Measurements from ENCODE around the gene CHST3.
"Not testable (repeated sequence)": the region's sequence is repeated elsewhere in the genome, so short reads cannot be mapped to it uniquely, and the experiment has no call there.

CHST3 gene

DNA sequence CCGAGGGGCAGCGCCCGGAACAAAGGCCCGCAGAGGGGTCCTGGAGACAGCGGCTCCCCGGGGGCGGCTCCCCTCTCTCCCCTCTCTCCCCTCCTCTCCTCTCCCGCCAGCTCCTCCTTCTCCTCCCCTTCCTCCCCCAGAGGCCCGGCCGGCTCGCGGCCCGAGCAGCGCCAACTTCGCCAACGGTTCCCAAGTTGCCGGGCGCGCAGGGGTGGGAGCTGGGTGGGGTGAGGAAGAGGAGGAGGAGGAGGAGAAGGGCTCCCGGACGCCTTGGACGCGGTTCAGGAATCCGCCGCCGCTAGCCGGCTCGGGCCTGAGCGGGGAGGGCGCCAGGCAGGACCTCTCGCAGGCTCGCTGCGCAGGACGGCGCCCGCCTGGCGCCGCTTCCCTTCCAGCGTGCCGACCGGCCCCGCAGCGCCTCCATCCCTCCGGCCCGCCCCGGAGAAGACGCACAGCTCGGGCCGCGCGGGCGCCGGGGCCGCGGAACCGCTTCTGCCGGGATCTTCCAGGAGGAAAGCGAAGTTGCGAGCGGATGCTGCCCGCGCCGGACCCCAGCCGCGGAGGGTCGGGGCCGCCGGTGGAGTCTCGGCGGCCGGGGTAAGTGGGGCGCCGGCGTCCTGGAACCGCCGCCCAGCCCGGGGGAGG, at the start of gene CHST3:
CHST3 (plus strand) TSS at position 298 of the 645 bp plus-strand sequence. CDS start 41,448 bp downstream, outside the sequence.
- TF ChIP-seq CTCF (IDR thresholded peaks at IDR 0.05; ENCODE audit: low read depth, low read length, missing control alignments), result no peak
- no peak within 1 kb of the TSS; the same call in 1 of the 2 replicates for H3K4me3 ChIP-seq (ENCODE audit: low read depth, low read length)
- DNase-seq (ENCODE audit: low read depth), result no peak

- no peak overlapping the region for H3K4me3 ChIP-seq (ENCODE audit: low read depth, low read length)
- no peak for DNase-seq (ENCODE audit: low read depth)
- TF ChIP-seq CTCF (IDR thresholded peaks at IDR 0.05; ENCODE audit: low read depth, low read length, missing control alignments), result no peak
These were observed 47.4 kb upstream of the CHST3 start for GRCh38 chr10:71916827-71917226.

DNA sequence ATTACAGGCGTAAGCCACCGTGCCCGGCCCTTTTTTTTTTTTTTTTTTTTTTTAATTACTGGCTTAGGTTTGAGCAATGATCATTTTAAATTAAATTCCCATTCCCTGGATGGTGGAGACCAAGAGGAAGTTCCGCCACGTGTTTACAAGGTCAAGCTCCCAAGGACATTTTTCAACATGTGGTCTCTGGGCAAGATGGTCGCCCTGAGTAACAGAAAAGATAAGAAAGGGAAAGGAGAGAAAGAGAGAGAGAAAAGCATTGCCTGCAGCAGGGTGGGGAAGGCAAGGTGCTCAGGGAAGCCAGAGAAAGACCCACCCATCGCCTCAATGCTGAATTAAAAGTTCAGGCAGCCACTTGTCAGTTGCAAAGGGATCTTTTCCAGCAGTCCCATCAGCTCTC, 45.2 kb upstream of the CHST3 start:
- TF ChIP-seq CTCF (IDR thresholded peaks at IDR 0.05; ENCODE audit: low read depth, low read length, missing control alignments), result no peak
- no peak overlapping the region for H3K4me3 ChIP-seq (ENCODE audit: low read depth, low read length)
- no peak for DNase-seq (ENCODE audit: low read depth)

DNA sequence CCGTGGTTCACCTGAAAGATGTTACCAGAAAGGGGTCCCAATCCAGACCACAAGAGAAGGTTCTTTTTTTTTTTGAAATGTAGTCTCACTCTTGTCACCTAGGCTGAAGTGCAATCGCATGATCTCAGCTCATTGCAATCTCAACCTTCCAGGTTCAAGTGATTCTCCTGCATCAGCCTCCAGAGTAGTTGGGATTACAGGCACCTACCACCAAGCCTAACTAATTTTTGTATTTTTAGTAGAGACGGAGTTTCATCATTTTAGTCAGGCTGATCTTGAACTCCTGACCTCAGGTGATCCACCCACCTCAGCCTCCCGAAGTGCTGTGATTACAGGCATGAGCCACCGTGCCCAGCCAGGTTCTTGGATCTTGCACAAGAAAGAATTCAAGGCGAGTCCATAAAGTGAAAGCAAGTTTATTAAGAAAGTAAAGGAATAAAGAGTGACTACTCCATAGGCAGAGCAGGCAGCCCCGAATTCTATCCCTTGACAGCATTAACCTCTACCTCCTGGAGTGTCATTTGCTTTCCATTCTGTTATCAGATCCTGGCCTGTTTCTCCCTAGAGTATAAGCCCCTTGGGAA, 44.1 kb upstream of the CHST3 start:
- DNase-seq (ENCODE audit: low read depth); H3K4me3 ChIP-seq (ENCODE audit: low read depth, low read length): not testable (repeated sequence)

GRCh38 chr10:71920540-71921323, 43.5 kb upstream of the CHST3 start:
- H3K4me3 ChIP-seq (ENCODE audit: low read depth, low read length), result no peak overlapping the region
- no peak for DNase-seq (ENCODE audit: low read depth)
- TF ChIP-seq CTCF (IDR thresholded peaks at IDR 0.05; ENCODE audit: low read depth, low read length, missing control alignments), result no peak

GRCh38 chr10:71921324-71922027, 42.7 kb upstream of the CHST3 start:
- H3K4me3 ChIP-seq (ENCODE audit: low read depth, low read length), result no peak overlapping the region
- no peak for DNase-seq (ENCODE audit: low read depth)
- no peak for TF ChIP-seq CTCF (IDR thresholded peaks at IDR 0.05; ENCODE audit: low read depth, low read length, missing control alignments)

DNA sequence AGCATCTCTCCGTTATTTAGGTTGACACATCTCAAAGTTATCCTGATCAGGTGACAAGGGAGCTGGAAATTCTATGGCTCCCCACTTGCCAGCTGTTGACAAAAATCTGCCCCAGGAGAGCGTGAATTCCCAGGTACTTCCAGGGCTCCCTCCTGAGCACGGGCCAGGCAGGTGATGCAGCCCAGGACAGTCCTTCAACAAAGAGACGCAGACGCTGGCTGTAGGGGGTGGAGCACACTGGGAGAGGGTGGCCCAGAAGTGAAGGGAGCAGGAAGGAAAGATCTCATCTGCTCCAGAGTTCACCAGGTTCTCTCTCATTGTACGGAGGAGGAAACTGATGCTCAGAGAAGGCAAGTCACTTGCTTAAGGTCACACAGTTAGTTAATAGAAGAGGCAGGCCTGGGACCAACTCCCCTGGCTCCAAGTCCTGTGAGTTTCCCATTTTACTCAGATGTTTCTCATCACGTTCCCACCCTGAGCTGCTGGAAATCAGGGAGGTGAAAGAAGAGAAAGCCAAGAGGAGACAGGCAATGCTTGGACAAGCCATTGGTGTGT, 41.0 kb upstream of the CHST3 start:
- DNase-seq (ENCODE audit: low read depth), result no peak
- TF ChIP-seq CTCF (IDR thresholded peaks at IDR 0.05; ENCODE audit: low read depth, low read length, missing control alignments), result no peak
- no peak overlapping the region for H3K4me3 ChIP-seq (ENCODE audit: low read depth, low read length)
